AG04450 (cell line): ENCODE measurements around the gene ATRIP. TPM values are rescaled to one million over a fixed set of nuclear protein-coding genes. Genes with fewer than 3 reads are reported as not detected.

ENCODE experiments used
- CTCF ChIA-PET: fragments of 300-600, 350-600 bp; formaldehyde crosslinking; extraction: SDS; loops from one replicate; lab custom pipeline; 2022; ENCODE audit warnings: antibody characterized with exemption, inconsistent platforms; lab: Charles Lee
- POLR2A ChIA-PET: fragments of 350-600 bp; formaldehyde crosslinking; extraction: SDS; loops from one replicate; lab custom pipeline; 2021; ENCODE audit warnings: antibody characterized with exemption, inconsistent platforms; lab: Yijun Ruan, JAX
- DNase-seq: peaks from one replicate; pipeline ENCODE4 v3.0.0-alpha.2; 2011; ENCODE audit warnings: low read depth, low spot score
- H3K27ac ChIP-seq: one replicate; pipeline ENCODE4 v1.5.1; 2012; ENCODE audit warnings: low read depth, low read length, control low read depth
- H3K27me3 ChIP-seq: one replicate; pipeline ENCODE4 v1.6.0; 2012; ENCODE audit warnings: low read length; ENCODE audit not compliant: control insufficient read depth, insufficient read depth
- H3K4me3 ChIP-seq: 2 replicates; pipeline ENCODE4 v1.5.1; 2011; ENCODE audit warnings: mild to moderate bottlenecking, low read depth, low read length, control low read depth
- H3K9me3 ChIP-seq: 2 replicates; pipeline ENCODE4 v1.5.1; 2012; ENCODE audit warnings: low read length; ENCODE audit not compliant: control insufficient read depth, insufficient read depth
- polyA plus RNA-seq: library from polyadenylated mRNA; depleted of rRNA; stranded (reverse); fragments of >200 nt; gene quantifications from 2 replicates; pipeline ENCODE4 v1.2.3, GENCODE V29; 2011
- TF ChIP-seq, protein P1 (sequence below): IDR thresholded peaks from 2 replicates; pipeline ENCODE4 v1.5.1; 2011; ENCODE audit warnings: low read depth, low read length, control low read depth, inconsistent platforms

The ATRIP gene
- polyA plus RNA-seq, 1 experiment, result 5.8 TPM

- ChIA-PET CTCF (interaction anchor here (5.5 kb wide), 1 partner anchor 29 kb away, joined by 38 read pairs; no protein-coding TSS in a partner anchor), POLR2A (no interaction called here)
- Histone ChIP-seq H3K4me3 (no peak overlapping the region), H3K9me3 (no peaks in the 10 kb centered on the region; the same call in 1 of the 2 replicates), H3K27ac (no peak overlapping the region), H3K27me3 (no peaks in the 10 kb centered on the region)
- TF ChIP-seq, protein P1, sequence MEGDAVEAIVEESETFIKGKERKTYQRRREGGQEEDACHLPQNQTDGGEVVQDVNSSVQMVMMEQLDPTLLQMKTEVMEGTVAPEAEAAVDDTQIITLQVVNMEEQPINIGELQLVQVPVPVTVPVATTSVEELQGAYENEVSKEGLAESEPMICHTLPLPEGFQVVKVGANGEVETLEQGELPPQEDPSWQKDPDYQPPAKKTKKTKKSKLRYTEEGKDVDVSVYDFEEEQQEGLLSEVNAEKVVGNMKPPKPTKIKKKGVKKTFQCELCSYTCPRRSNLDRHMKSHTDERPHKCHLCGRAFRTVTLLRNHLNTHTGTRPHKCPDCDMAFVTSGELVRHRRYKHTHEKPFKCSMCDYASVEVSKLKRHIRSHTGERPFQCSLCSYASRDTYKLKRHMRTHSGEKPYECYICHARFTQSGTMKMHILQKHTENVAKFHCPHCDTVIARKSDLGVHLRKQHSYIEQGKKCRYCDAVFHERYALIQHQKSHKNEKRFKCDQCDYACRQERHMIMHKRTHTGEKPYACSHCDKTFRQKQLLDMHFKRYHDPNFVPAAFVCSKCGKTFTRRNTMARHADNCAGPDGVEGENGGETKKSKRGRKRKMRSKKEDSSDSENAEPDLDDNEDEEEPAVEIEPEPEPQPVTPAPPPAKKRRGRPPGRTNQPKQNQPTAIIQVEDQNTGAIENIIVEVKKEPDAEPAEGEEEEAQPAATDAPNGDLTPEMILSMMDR, result no peak
- no peak for DNase-seq
These were observed 38.9 kb upstream of the ATRIP start for GRCh38 chr3:48407542-48408099.

GRCh38 chr3:48408823-48409281, 37.7 kb upstream of the ATRIP start:
- Histone ChIP-seq H3K27me3 (no peaks in the 10 kb centered on the region), H3K9me3 (no peaks in the 10 kb centered on the region; the same call in 1 of the 2 replicates), H3K4me3 (no peak overlapping the region), H3K27ac (no peak overlapping the region)
- CTCF ChIA-PET, result interaction anchor here (0.8 to 5.5 kb wide), 2 partner anchors 9 to 27 kb away, joined by 3 to 38 read pairs; no protein-coding TSS in a partner anchor
- no peak for DNase-seq
- POLR2A ChIA-PET, result no interaction called here
- TF ChIP-seq, protein P1, result no peak

- H3K9me3 ChIP-seq, result no peaks in the 10 kb centered on the region; the same call in 1 of the 2 replicates
- TF ChIP-seq, protein P1, result no peak
- H3K4me3 ChIP-seq, result no peak overlapping the region
- no peak for DNase-seq
- no peaks in the 10 kb centered on the region for H3K27me3 ChIP-seq
- H3K27ac ChIP-seq, result no peak overlapping the region
- ChIA-PET CTCF (interaction anchor here (0.8 to 5.5 kb wide), 3 partner anchors 9 to 27 kb away, joined by 3 to 38 read pairs (median 4); no protein-coding TSS in a partner anchor), POLR2A (no interaction called here)
These were observed 37.0 kb upstream of the ATRIP start for GRCh38 chr3:48409291-48410201.

DNA sequence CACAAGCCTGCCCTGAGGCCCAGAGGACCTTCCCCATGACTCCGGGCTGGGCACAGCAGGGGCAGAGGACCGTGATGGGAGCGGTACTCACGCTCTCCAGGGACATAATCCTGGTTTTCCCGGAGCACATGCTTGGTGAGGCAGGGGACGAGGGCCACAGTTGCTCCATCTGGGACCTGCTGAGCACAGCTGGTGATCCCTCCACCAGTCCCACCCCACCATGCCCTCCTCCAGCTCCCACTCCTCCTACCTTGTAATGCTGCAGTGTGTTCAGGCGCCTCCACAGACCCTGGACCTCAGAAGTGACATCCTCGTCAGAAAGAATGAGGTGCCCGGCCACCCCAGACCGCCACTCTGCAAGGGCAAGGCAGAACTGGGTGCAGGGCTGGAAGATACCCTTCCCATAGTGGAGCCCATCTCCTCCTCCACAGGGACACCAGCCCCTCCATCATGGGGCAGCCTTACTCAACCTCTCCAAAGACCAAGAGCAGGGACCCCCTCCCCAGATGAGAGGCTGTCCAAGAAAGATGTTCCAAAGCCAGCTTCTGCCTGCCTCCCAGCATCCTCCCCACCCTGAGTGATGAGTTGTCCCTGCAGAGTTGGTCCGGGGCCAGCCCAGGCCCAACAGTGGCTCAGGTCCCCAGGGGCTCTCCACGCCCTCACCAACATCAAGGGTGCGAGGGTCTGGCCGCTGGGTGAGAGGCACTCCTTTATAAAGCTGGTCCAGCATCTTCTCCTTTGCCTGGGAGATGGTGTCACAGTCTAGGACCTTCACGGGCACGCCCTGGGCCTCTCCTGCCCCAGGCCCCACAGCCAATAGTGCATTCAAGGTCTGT, 36.1 kb upstream of the ATRIP start:
- POLR2A ChIA-PET, result no interaction called here
- no peak overlapping the region for H3K27ac ChIP-seq
- CTCF ChIA-PET, result interaction anchor here (1.6 to 5.5 kb wide), 2 partner anchors 10 to 26 kb away, joined by 4 to 38 read pairs; no protein-coding TSS in a partner anchor
- DNase-seq, result no peak
- H3K4me3 ChIP-seq, result no peak overlapping the region
- H3K27me3 ChIP-seq, result no peaks in the 10 kb centered on the region
- TF ChIP-seq, protein P1, result no peak
- H3K9me3 ChIP-seq, result no peaks in the 10 kb centered on the region; the same call in 1 of the 2 replicates
